ENCODE data around the gene FBXL7. TPM values are rescaled to one million over a fixed set of nuclear protein-coding genes. Genes with fewer than 3 reads are reported as not detected.

Gene FBXL7
- total RNA-seq, 2 experiments from 2014 or later = not detected

- ATAC-seq (ENCODE audit: poor library complexity) (no peak), DNase-seq (no peak)
- Mint-ChIP-seq H3K27ac (no peak overlapping the region), H3K4me3 (no peak overlapping the region), H3K36me3 (ENCODE audit: low read depth) (no peaks in the 10 kb centered on the region), H3K27me3 (no peaks in the 10 kb centered on the region), H3K9me3 (peaks cover 4% of the 10 kb centered on the region), H3K4me1 (ENCODE audit: low read depth) (no peaks in the 10 kb centered on the region)
- Histone ChIP-seq H3K27me3 (ENCODE audit: control insufficient read depth in 1 of 2, insufficient read depth in 2 of 2, low read length in 2 of 2) (no peaks in the 10 kb centered on the region), H3K36me3 (ENCODE audit: insufficient read depth, low read length) (no peaks in the 10 kb centered on the region), H3K9me3 (ENCODE audit: control insufficient read depth in 1 of 2, insufficient read depth in 1 of 2, low read length in 2 of 2) (peaks cover 0 to 3% of the 10 kb centered on the region in 2 experiments), H3K27ac (ENCODE audit: low read depth in 1 of 2, low read length in 2 of 2) (no peak overlapping the region), H3K4me1 (ENCODE audit: insufficient read depth, low read length) (no peaks in the 10 kb centered on the region), H3K4me3 (ENCODE audit: low read length) (no peak overlapping the region)
- ChIA-PET CTCF (no interaction called here), POLR2A (interaction anchor here (0.7 kb wide), 1 partner anchor 1542 kb away, joined by 4 read pairs; no protein-coding TSS in a partner anchor)
- TF ChIP-seq, protein P1, sequence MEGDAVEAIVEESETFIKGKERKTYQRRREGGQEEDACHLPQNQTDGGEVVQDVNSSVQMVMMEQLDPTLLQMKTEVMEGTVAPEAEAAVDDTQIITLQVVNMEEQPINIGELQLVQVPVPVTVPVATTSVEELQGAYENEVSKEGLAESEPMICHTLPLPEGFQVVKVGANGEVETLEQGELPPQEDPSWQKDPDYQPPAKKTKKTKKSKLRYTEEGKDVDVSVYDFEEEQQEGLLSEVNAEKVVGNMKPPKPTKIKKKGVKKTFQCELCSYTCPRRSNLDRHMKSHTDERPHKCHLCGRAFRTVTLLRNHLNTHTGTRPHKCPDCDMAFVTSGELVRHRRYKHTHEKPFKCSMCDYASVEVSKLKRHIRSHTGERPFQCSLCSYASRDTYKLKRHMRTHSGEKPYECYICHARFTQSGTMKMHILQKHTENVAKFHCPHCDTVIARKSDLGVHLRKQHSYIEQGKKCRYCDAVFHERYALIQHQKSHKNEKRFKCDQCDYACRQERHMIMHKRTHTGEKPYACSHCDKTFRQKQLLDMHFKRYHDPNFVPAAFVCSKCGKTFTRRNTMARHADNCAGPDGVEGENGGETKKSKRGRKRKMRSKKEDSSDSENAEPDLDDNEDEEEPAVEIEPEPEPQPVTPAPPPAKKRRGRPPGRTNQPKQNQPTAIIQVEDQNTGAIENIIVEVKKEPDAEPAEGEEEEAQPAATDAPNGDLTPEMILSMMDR (IDR thresholded peaks at IDR 0.05) = no peak
- intact Hi-C loops (cut with DNase I, micrococcal nuclease) = no loop called here
These were observed 257.6 kb downstream of the FBXL7 start for GRCh38 chr5:15757619-15758018.

- POLR2A ChIA-PET = interaction anchor here (0.7 kb wide), 1 partner anchor 124 kb away, joined by 3 read pairs; no protein-coding TSS in a partner anchor
- TF ChIP-seq, protein P1 (IDR thresholded peaks at IDR 0.05) = no peak
- no peak for ATAC-seq (ENCODE audit: poor library complexity)
These were observed 262.7 kb downstream of the FBXL7 start for GRCh38 chr5:15762668-15763067.

DNA sequence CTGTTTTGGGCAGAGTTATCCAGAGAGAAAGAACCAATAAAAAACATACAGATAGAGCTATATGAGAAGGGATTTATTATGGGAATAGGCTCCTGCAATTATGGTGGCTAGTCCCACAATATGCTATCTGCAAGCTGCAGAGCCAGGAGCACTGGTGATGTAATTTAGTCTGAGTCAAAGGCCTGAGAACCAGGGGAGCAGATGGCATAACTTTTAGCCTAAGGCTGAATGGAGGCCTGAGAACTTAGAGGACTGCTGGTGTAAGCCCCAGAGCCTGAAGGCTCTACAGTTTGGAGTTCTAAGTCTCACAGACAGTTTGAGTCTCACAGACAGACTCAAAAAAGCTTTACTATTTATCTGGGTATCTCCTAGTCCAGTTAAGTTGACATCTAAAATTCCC is 263.8 kb downstream of the FBXL7 start:
- intact Hi-C loops (cut with DNase I, micrococcal nuclease) = no loop called here
- ChIA-PET POLR2A (no interaction called here), CTCF (no interaction called here)
- H3K27ac Mint-ChIP-seq = no peak overlapping the region
- H3K4me3 ChIP-seq (ENCODE audit: low read length) = no peak overlapping the region
- ATAC-seq (ENCODE audit: poor library complexity) (no peak), DNase-seq (no peak)
- H3K4me1 Mint-ChIP-seq (ENCODE audit: low read depth) = no peaks in the 10 kb centered on the region
- no peaks in the 10 kb centered on the region for H3K4me1 ChIP-seq (ENCODE audit: insufficient read depth, low read length)
- H3K36me3 Mint-ChIP-seq (ENCODE audit: low read depth) = no peaks in the 10 kb centered on the region
- TF ChIP-seq, protein P1 (IDR thresholded peaks at IDR 0.05) = no peak
- H3K27me3 ChIP-seq (ENCODE audit: control insufficient read depth in 1 of 2, insufficient read depth in 2 of 2, low read length in 2 of 2) = no peaks in the 10 kb centered on the region
- H3K36me3 ChIP-seq (ENCODE audit: insufficient read depth, low read length) = no peaks in the 10 kb centered on the region
- H3K27me3 Mint-ChIP-seq = no peaks in the 10 kb centered on the region
- H3K9me3 Mint-ChIP-seq = peaks cover 7% of the 10 kb centered on the region
- peaks cover 3 to 8% of the 10 kb centered on the region in 2 experiments for H3K9me3 ChIP-seq (ENCODE audit: control insufficient read depth in 1 of 2, insufficient read depth in 1 of 2, low read length in 2 of 2)
- no peak overlapping the region for H3K4me3 Mint-ChIP-seq
- H3K27ac ChIP-seq (ENCODE audit: low read depth in 1 of 2, low read length in 2 of 2) = no peak overlapping the region

More at GRCh38 chr5:15762668-15763067, 262.7 kb downstream of the FBXL7 start:
- H3K9me3 Mint-ChIP-seq = peaks cover 7% of the 10 kb centered on the region
- Histone ChIP-seq H3K27me3 (ENCODE audit: control insufficient read depth in 1 of 2, insufficient read depth in 2 of 2, low read length in 2 of 2) (no peaks in the 10 kb centered on the region), H3K4me1 (ENCODE audit: insufficient read depth, low read length) (no peaks in the 10 kb centered on the region), H3K36me3 (ENCODE audit: insufficient read depth, low read length) (no peaks in the 10 kb centered on the region), H3K27ac (ENCODE audit: low read depth in 1 of 2, low read length in 2 of 2) (no peak overlapping the region), H3K9me3 (ENCODE audit: control insufficient read depth in 1 of 2, insufficient read depth in 1 of 2, low read length in 2 of 2) (peaks cover 0 to 3% of the 10 kb centered on the region in 2 experiments), H3K4me3 (ENCODE audit: low read length) (no peak overlapping the region)
- no peaks in the 10 kb centered on the region for H3K27me3 Mint-ChIP-seq
- intact Hi-C loops (cut with DNase I, micrococcal nuclease) = no loop called here
- H3K27ac Mint-ChIP-seq = no peak overlapping the region
- DNase-seq = no peak
- no peaks in the 10 kb centered on the region for H3K4me1 Mint-ChIP-seq (ENCODE audit: low read depth)
- no peaks in the 10 kb centered on the region for H3K36me3 Mint-ChIP-seq (ENCODE audit: low read depth)
- CTCF ChIA-PET = no interaction called here
- no peak overlapping the region for H3K4me3 Mint-ChIP-seq
